ENCODE results near the gene VCP.

Gene VCP

DNA sequence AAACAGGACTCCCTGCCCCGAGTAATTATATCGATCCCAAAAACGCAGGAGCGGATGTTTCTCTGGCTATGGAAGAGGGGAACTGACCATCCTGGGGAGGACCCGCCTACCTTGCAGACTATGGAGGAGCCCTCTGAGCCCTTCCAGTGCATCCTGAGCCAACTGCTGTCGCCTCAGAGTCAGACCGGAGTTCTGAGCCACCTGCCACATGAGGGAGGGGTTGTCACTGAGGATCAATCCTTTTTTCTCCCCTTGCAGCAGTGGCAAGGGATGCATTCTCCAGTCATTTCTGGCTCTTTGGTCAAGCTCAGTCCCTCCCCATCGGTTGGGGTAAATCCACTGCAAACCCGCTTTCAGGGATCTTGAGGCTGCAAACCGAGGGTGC, 6.6 kb upstream of the VCP start:
- H4K5ac ChIP-seq (ENCODE audit: low read length) = no peak overlapping the region
- H3K27me3 ChIP-seq (ENCODE audit: insufficient read depth, low read length, poor library complexity) = no peaks in the 10 kb centered on the region
- no CpG with 5 or more reads among the region's 10 CpGs for WGBS (ENCODE audit: extremely low coverage, insufficient coverage, low lambda C conversion rate)
- H3K23ac ChIP-seq (ENCODE audit: low read length) = no peak overlapping the region
- no peak overlapping the region for H2BK120ac ChIP-seq (ENCODE audit: low read depth, low read length)
- H2BK5ac ChIP-seq (ENCODE audit: low read length) = no peak overlapping the region
- peak overlapping the region; percentile 62 for H3K4me3 ChIP-seq (ENCODE audit: low read length)
- DNase-seq = peak; percentile 37
- peak overlapping the region; percentile 77 for H3K4me2 ChIP-seq (ENCODE audit: low read length)
- H3K79me2 ChIP-seq (ENCODE audit: control insufficient read depth, insufficient read depth, low read length) = peaks cover 25% of the 10 kb centered on the region
- no peak overlapping the region for H4K8ac ChIP-seq (ENCODE audit: low read depth, low read length)
- no peak overlapping the region for H2BK15ac ChIP-seq (replicated peaks; ENCODE audit: low read depth)
- peak overlapping the region; percentile 80 for H3K27ac ChIP-seq (ENCODE audit: low read depth, low read length)
- H3K79me1 ChIP-seq (ENCODE audit: low read length) = peaks cover 17% of the 10 kb centered on the region
- no peak overlapping the region for H3K18ac ChIP-seq (ENCODE audit: low read length)
- H3K56ac ChIP-seq (ENCODE audit: low read length) = peak overlapping the region; percentile 98
- H3K9ac ChIP-seq (ENCODE audit: low read length) = peak overlapping the region; percentile 89
- H3K36me3 ChIP-seq (ENCODE audit: control insufficient read depth, insufficient read depth, low read length) = peaks cover 10% of the 10 kb centered on the region
- H3K4me1 ChIP-seq (ENCODE audit: control insufficient read depth, low read depth, low read length) = peaks cover 5% of the 10 kb centered on the region
- no peak overlapping the region for H2AK5ac ChIP-seq (ENCODE audit: low read length)
- H3K4ac ChIP-seq (ENCODE audit: low read depth, low read length) = peak overlapping the region; percentile 5

DNA sequence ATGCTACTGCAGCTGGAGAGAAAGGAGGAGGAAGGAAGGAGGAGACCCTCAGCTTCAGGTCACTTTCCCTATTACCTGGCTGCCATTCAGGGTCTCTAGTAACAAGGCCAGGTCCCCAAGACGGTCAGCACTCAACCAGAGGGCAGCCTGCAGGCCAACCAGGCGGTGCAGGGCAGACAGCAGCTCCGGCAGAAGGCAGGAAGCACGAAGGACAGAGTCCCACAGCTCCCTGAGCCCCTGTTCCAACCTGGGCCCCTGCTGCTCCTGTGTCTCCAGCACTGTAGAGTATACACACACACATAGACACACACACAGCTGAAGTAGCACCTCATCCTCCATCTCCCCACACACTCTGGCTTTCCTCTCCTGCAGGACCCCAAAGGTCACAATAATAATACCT, 5.6 kb upstream of the VCP start:
- no peak overlapping the region for H2AK5ac ChIP-seq (ENCODE audit: low read length)
- peak overlapping the region; percentile 77 for H3K4me2 ChIP-seq (ENCODE audit: low read length)
- H3K18ac ChIP-seq (ENCODE audit: low read length) = no peak overlapping the region
- no peak overlapping the region for H2BK120ac ChIP-seq (ENCODE audit: low read depth, low read length)
- H3K56ac ChIP-seq (ENCODE audit: low read length) = peak overlapping the region; percentile 98
- peaks cover 6% of the 10 kb centered on the region for H3K4me1 ChIP-seq (ENCODE audit: control insufficient read depth, low read depth, low read length)
- H3K23ac ChIP-seq (ENCODE audit: low read length) = peak overlapping the region; percentile 66
- H2BK15ac ChIP-seq (replicated peaks; ENCODE audit: low read depth) = no peak overlapping the region
- H4K8ac ChIP-seq (ENCODE audit: low read depth, low read length) = no peak overlapping the region
- H4K5ac ChIP-seq (ENCODE audit: low read length) = no peak overlapping the region
- peaks cover 25% of the 10 kb centered on the region for H3K79me2 ChIP-seq (ENCODE audit: control insufficient read depth, insufficient read depth, low read length)
- no peaks in the 10 kb centered on the region for H3K27me3 ChIP-seq (ENCODE audit: insufficient read depth, low read length, poor library complexity)
- H3K79me1 ChIP-seq (ENCODE audit: low read length) = peaks cover 17% of the 10 kb centered on the region
- no peak for DNase-seq
- no peak overlapping the region for H3K4ac ChIP-seq (ENCODE audit: low read depth, low read length)
- peaks cover 10% of the 10 kb centered on the region for H3K36me3 ChIP-seq (ENCODE audit: control insufficient read depth, insufficient read depth, low read length)
- H3K9ac ChIP-seq (ENCODE audit: low read length) = peak overlapping the region; percentile 89
- H3K27ac ChIP-seq (ENCODE audit: low read depth, low read length) = no peak overlapping the region
- H2BK5ac ChIP-seq (ENCODE audit: low read length) = no peak overlapping the region
- H3K4me3 ChIP-seq (ENCODE audit: low read length) = peak overlapping the region; percentile 20
- no CpG with 5 or more reads among the region's 4 CpGs for WGBS (ENCODE audit: extremely low coverage, insufficient coverage, low lambda C conversion rate)

DNA sequence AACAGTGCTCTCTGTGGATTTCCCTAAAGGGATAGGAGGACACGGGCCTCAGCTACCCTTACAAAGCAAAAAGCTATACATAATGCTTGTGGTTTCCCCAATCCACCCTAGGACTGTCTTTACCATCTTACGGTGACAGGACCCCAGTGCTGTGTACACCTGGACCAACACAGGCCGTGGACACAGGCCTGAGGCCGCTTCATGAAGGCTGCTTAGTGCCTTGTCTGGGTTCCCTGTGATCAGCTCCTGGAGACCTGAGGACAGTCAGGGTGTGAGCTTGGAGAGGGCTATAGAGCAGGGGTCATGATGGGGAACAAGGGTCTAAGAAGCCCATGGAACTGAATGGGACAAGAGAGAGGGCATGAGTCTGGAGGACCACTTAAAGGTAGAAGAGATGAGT, 4.4 kb upstream of the VCP start:
- no peak overlapping the region for H2AK5ac ChIP-seq (ENCODE audit: low read length)
- no peak overlapping the region for H3K27ac ChIP-seq (ENCODE audit: low read depth, low read length)
- WGBS (ENCODE audit: extremely low coverage, insufficient coverage, low lambda C conversion rate) = no CpG with 5 or more reads among the region's 4 CpGs
- no peak overlapping the region for H2BK120ac ChIP-seq (ENCODE audit: low read depth, low read length)
- no peak overlapping the region for H3K4ac ChIP-seq (ENCODE audit: low read depth, low read length)
- peaks cover 7% of the 10 kb centered on the region for H3K4me1 ChIP-seq (ENCODE audit: control insufficient read depth, low read depth, low read length)
- H3K4me2 ChIP-seq (ENCODE audit: low read length) = no peak overlapping the region
- no peak overlapping the region for H4K8ac ChIP-seq (ENCODE audit: low read depth, low read length)
- H3K27me3 ChIP-seq (ENCODE audit: insufficient read depth, low read length, poor library complexity) = no peaks in the 10 kb centered on the region
- no peak overlapping the region for H4K5ac ChIP-seq (ENCODE audit: low read length)
- H3K18ac ChIP-seq (ENCODE audit: low read length) = no peak overlapping the region
- H2BK15ac ChIP-seq (replicated peaks; ENCODE audit: low read depth) = no peak overlapping the region
- H3K23ac ChIP-seq (ENCODE audit: low read length) = no peak overlapping the region
- no peak overlapping the region for H3K9ac ChIP-seq (ENCODE audit: low read length)
- peaks cover 10% of the 10 kb centered on the region for H3K36me3 ChIP-seq (ENCODE audit: control insufficient read depth, insufficient read depth, low read length)
- H3K79me1 ChIP-seq (ENCODE audit: low read length) = peaks cover 17% of the 10 kb centered on the region
- peaks cover 27% of the 10 kb centered on the region for H3K79me2 ChIP-seq (ENCODE audit: control insufficient read depth, insufficient read depth, low read length)
- DNase-seq = no peak
- H2BK5ac ChIP-seq (ENCODE audit: low read length) = no peak overlapping the region
- no peak overlapping the region for H3K56ac ChIP-seq (ENCODE audit: low read length)
- H3K4me3 ChIP-seq (ENCODE audit: low read length) = no peak overlapping the region

DNA sequence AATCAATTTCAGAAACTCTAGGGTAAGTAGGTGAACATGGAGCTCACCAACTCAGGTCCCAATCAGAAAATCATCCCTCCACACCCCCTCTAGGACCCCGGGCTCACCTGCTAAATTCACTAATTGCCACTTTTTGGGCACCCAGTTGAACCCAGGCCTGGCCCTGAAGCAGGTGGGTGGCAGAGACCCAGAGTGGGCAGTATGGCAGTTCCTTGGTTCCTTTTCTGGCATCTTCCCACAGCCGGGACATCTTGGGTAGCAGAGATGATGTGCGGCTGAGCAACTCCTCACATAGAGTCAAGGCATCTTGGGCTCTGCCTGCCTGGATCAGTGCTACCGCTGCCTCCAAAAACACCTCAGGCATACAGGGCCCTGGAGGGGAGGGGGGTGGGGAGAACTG, 2.9 kb upstream of the VCP start:
- Histone ChIP-seq H3K79me1 (ENCODE audit: low read length) (peaks cover 17% of the 10 kb centered on the region), H4K5ac (ENCODE audit: low read length) (no peak overlapping the region), H3K4ac (ENCODE audit: low read depth, low read length) (no peak overlapping the region), H3K9ac (ENCODE audit: low read length) (no peak overlapping the region), H3K4me1 (ENCODE audit: control insufficient read depth, low read depth, low read length) (peaks cover 10% of the 10 kb centered on the region), H2BK15ac (replicated peaks; ENCODE audit: low read depth) (no peak overlapping the region), H2BK120ac (ENCODE audit: low read depth, low read length) (no peak overlapping the region), H3K56ac (ENCODE audit: low read length) (no peak overlapping the region), H3K4me3 (ENCODE audit: low read length) (no peak overlapping the region), H3K18ac (ENCODE audit: low read length) (no peak overlapping the region), H3K36me3 (ENCODE audit: control insufficient read depth, insufficient read depth, low read length) (peaks cover 10% of the 10 kb centered on the region), H3K27ac (ENCODE audit: low read depth, low read length) (no peak overlapping the region), H3K27me3 (ENCODE audit: insufficient read depth, low read length, poor library complexity) (no peaks in the 10 kb centered on the region), H3K23ac (ENCODE audit: low read length) (no peak overlapping the region), H3K79me2 (ENCODE audit: control insufficient read depth, insufficient read depth, low read length) (peaks cover 42% of the 10 kb centered on the region), H3K4me2 (ENCODE audit: low read length) (no peak overlapping the region), H2BK5ac (ENCODE audit: low read length) (no peak overlapping the region), H4K8ac (ENCODE audit: low read depth, low read length) (no peak overlapping the region), H2AK5ac (ENCODE audit: low read length) (no peak overlapping the region)
- no CpG with 5 or more reads among the region's 4 CpGs for WGBS (ENCODE audit: extremely low coverage, insufficient coverage, low lambda C conversion rate)
- DNase-seq = no peak

DNA sequence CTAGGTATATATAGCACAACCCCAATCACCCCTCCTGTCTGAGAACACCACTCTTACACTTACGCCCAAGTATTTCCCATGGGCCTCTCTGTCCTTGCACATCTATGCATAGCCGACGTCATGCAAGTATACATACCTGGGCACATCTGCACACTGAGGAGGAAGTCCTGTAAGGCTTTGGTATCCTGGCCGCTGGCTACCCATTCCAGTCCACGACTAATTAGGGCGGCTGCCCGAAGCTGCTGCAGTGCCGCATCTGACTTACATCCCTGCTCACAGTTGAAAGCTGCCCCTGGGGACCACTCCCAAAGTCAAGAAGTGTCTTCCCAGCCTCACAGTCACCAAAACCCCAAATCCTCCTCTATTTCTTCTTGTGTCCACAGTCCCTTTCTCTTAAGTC, 2.4 kb upstream of the VCP start:
- no peak for DNase-seq
- no CpG with 5 or more reads among the region's 8 CpGs for WGBS (ENCODE audit: extremely low coverage, insufficient coverage, low lambda C conversion rate)
- Histone ChIP-seq H3K23ac (ENCODE audit: low read length) (no peak overlapping the region), H3K79me2 (ENCODE audit: control insufficient read depth, insufficient read depth, low read length) (peaks cover 47% of the 10 kb centered on the region), H2AK5ac (ENCODE audit: low read length) (no peak overlapping the region), H3K4me1 (ENCODE audit: control insufficient read depth, low read depth, low read length) (peaks cover 14% of the 10 kb centered on the region), H3K27me3 (ENCODE audit: insufficient read depth, low read length, poor library complexity) (no peaks in the 10 kb centered on the region), H3K4me2 (ENCODE audit: low read length) (no peak overlapping the region), H3K4me3 (ENCODE audit: low read length) (no peak overlapping the region), H3K79me1 (ENCODE audit: low read length) (peaks cover 17% of the 10 kb centered on the region), H4K5ac (ENCODE audit: low read length) (no peak overlapping the region), H2BK120ac (ENCODE audit: low read depth, low read length) (no peak overlapping the region), H4K8ac (ENCODE audit: low read depth, low read length) (no peak overlapping the region), H3K36me3 (ENCODE audit: control insufficient read depth, insufficient read depth, low read length) (peaks cover 12% of the 10 kb centered on the region), H3K56ac (ENCODE audit: low read length) (no peak overlapping the region), H3K9ac (ENCODE audit: low read length) (no peak overlapping the region), H3K18ac (ENCODE audit: low read length) (no peak overlapping the region), H2BK15ac (replicated peaks; ENCODE audit: low read depth) (no peak overlapping the region), H3K27ac (ENCODE audit: low read depth, low read length) (no peak overlapping the region), H2BK5ac (ENCODE audit: low read length) (no peak overlapping the region), H3K4ac (ENCODE audit: low read depth, low read length) (no peak overlapping the region)

DNA sequence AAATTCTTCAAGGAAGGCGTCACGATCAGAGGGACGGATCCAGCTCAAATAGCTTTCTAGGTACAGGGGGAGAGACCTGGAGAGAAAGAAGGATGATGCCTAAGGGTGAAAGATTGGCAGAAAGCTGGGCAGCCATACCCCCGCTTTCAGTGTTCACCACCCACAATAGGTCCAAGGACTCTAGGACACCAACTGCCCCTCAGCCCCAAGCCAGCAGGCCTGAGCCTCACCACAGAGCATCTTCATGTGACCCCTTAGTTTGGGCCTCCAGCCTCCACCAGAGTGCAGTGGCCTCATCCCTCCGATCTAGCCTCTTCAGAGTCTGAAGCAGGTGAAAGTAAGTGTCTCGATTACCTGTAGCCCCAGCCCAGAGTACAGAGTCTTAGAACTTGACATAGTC, 1.7 kb upstream of the VCP start:
- H4K5ac ChIP-seq (ENCODE audit: low read length) = no peak overlapping the region
- H2BK120ac ChIP-seq (ENCODE audit: low read depth, low read length) = no peak overlapping the region
- no peak overlapping the region for H3K18ac ChIP-seq (ENCODE audit: low read length)
- no peak overlapping the region for H3K4ac ChIP-seq (ENCODE audit: low read depth, low read length)
- no peak overlapping the region for H2BK15ac ChIP-seq (replicated peaks; ENCODE audit: low read depth)
- H3K79me1 ChIP-seq (ENCODE audit: low read length) = peaks cover 15% of the 10 kb centered on the region
- no peak for DNase-seq
- H3K27ac ChIP-seq (ENCODE audit: low read depth, low read length) = no peak overlapping the region
- no peak overlapping the region for H3K56ac ChIP-seq (ENCODE audit: low read length)
- no peak overlapping the region for H2BK5ac ChIP-seq (ENCODE audit: low read length)
- H3K4me3 ChIP-seq (ENCODE audit: low read length) = no peak overlapping the region
- H3K36me3 ChIP-seq (ENCODE audit: control insufficient read depth, insufficient read depth, low read length) = peaks cover 12% of the 10 kb centered on the region
- no CpG with 5 or more reads among the region's 6 CpGs for WGBS (ENCODE audit: extremely low coverage, insufficient coverage, low lambda C conversion rate)
- no peak overlapping the region for H4K8ac ChIP-seq (ENCODE audit: low read depth, low read length)
- peaks cover 15% of the 10 kb centered on the region for H3K4me1 ChIP-seq (ENCODE audit: control insufficient read depth, low read depth, low read length)
- H3K79me2 ChIP-seq (ENCODE audit: control insufficient read depth, insufficient read depth, low read length) = peaks cover 51% of the 10 kb centered on the region
- H3K4me2 ChIP-seq (ENCODE audit: low read length) = no peak overlapping the region
- H3K9ac ChIP-seq (ENCODE audit: low read length) = no peak overlapping the region
- H3K27me3 ChIP-seq (ENCODE audit: insufficient read depth, low read length, poor library complexity) = no peaks in the 10 kb centered on the region
- H3K23ac ChIP-seq (ENCODE audit: low read length) = no peak overlapping the region
- no peak overlapping the region for H2AK5ac ChIP-seq (ENCODE audit: low read length)

Data from mesendoderm (in vitro differentiated cells).